ENCODE results near the gene PNKP. TPM values are rescaled to one million over a fixed set of nuclear protein-coding genes. Genes with fewer than 3 reads are reported as not detected.

PNKP gene
- total RNA-seq, 1 experiment from 2014 or later: 146 TPM

DNA sequence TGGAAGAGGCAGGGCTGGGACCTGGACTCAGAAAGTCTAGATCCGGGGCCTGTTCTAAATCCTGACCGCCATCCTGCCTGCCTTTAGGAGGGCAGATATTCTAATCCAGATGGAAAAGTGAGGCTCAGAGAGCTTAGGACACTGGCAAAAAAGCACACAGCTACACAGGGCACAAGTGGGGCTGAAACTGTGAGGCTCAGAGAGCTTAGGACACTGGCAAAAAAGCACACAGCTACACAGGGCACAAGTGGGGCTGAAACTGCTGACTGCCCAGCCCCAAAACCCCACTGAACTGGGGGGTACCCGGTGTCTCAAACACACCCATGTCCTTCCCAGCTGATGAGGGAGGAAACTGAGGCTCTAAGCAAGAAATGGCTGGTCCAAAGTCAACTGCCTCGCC lies 7.8 kb upstream of the PNKP start:
- DNase-seq (ENCODE audit: low spot score) (no peak), ATAC-seq (no peak)
- Mint-ChIP-seq H3K27me3 (ENCODE audit: low read depth) (no peaks in the 10 kb centered on the region), H3K36me3 (peaks cover 13% of the 10 kb centered on the region), H3K4me1 (peaks cover 27% of the 10 kb centered on the region), H3K4me3 (no peak overlapping the region), H3K27ac (no peak overlapping the region; the same call in 1 of the 2 replicates), H3K9me3 (no peaks in the 10 kb centered on the region)
- ChIA-PET POLR2A (no interaction called here), CTCF (interaction anchor here (1.3 kb wide), 1 partner anchor 15 kb away, joined by 5 read pairs; no protein-coding TSS in a partner anchor)
- TF ChIP-seq, protein P1, sequence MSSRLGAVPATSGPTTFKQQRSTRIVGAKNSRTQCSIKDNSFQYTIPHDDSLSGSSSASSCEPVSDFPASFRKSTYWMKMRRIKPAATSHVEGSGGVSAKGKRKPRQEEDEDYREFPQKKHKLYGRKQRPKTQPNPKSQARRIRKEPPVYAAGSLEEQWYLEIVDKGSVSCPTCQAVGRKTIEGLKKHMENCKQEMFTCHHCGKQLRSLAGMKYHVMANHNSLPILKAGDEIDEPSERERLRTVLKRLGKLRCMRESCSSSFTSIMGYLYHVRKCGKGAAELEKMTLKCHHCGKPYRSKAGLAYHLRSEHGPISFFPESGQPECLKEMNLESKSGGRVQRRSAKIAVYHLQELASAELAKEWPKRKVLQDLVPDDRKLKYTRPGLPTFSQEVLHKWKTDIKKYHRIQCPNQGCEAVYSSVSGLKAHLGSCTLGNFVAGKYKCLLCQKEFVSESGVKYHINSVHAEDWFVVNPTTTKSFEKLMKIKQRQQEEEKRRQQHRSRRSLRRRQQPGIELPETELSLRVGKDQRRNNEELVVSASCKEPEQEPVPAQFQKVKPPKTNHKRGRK (CRISPR knock-in tag; IDR thresholded peaks at IDR 0.05; ENCODE audit: borderline replicate concordance): no peak

DNA sequence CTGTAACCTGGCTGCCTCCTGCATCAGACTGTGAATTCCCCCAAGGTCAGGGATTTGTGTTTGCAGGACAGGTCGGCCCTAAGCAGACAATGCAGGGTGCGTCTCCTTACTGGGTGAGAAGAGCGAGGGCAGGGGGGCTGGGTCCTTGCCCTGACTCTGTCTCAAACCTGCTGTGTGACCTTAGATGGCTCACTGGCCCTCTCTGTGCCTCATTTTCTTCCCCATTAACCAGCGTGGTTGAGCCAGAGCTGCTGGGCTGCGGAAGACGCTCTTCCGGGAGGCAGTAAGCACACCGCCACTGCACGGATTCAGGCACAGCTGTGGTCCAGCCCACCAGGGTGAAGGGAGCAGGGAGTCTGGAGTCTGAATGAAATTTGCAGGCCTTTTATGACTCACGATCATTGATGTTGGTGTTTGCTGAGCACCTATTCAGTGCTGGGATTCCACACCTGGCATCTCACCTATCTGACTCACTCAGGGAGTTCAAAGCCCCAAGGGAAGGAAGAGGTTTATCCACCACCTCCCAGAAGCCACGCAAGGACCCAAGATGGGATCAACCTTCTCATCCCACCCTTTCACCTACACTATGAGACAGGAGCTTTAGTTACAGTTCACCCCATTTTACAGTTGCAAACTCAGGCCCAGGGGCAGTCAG lies 7.3 kb upstream of the PNKP start:
- Mint-ChIP-seq H3K27ac (peak overlapping the region; percentile 57; the same call in 1 of the 2 replicates), H3K4me1 (peaks cover 28% of the 10 kb centered on the region), H3K4me3 (no peak overlapping the region), H3K36me3 (peaks cover 10% of the 10 kb centered on the region), H3K27me3 (ENCODE audit: low read depth) (no peaks in the 10 kb centered on the region), H3K9me3 (no peaks in the 10 kb centered on the region)
- CTCF ChIA-PET: no interaction called here
- no peak for DNase-seq (ENCODE audit: low spot score)
- POLR2A ChIA-PET: no interaction called here
- no peak for ATAC-seq
- TF ChIP-seq NFE2L1 (CRISPR knock-in tag; IDR thresholded peaks at IDR 0.05): no peak
- TF ChIP-seq GABPB1 (CRISPR knock-in tag; IDR thresholded peaks at IDR 0.05): no peak
- TF ChIP-seq MYBL2 (CRISPR knock-in tag; IDR thresholded peaks at IDR 0.05): no peak
- TF ChIP-seq, protein P2, sequence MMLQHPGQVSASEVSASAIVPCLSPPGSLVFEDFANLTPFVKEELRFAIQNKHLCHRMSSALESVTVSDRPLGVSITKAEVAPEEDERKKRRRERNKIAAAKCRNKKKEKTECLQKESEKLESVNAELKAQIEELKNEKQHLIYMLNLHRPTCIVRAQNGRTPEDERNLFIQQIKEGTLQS (CRISPR knock-in tag; conservative IDR thresholded peaks at IDR 0.05): no peak
- no peak for TF ChIP-seq KAT7 (CRISPR knock-in tag; IDR thresholded peaks at IDR 0.05; ENCODE audit: borderline replicate concordance)
- TF ChIP-seq, protein P3, sequence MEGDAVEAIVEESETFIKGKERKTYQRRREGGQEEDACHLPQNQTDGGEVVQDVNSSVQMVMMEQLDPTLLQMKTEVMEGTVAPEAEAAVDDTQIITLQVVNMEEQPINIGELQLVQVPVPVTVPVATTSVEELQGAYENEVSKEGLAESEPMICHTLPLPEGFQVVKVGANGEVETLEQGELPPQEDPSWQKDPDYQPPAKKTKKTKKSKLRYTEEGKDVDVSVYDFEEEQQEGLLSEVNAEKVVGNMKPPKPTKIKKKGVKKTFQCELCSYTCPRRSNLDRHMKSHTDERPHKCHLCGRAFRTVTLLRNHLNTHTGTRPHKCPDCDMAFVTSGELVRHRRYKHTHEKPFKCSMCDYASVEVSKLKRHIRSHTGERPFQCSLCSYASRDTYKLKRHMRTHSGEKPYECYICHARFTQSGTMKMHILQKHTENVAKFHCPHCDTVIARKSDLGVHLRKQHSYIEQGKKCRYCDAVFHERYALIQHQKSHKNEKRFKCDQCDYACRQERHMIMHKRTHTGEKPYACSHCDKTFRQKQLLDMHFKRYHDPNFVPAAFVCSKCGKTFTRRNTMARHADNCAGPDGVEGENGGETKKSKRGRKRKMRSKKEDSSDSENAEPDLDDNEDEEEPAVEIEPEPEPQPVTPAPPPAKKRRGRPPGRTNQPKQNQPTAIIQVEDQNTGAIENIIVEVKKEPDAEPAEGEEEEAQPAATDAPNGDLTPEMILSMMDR (IDR thresholded peaks at IDR 0.05): no peak
- TF ChIP-seq ESRRA (CRISPR knock-in tag; IDR thresholded peaks at IDR 0.05; ENCODE audit: borderline replicate concordance): no peak
- no peak for TF ChIP-seq FOXJ3 (CRISPR knock-in tag; IDR thresholded peaks at IDR 0.05; ENCODE audit: borderline replicate concordance)
- TF ChIP-seq, protein P4, sequence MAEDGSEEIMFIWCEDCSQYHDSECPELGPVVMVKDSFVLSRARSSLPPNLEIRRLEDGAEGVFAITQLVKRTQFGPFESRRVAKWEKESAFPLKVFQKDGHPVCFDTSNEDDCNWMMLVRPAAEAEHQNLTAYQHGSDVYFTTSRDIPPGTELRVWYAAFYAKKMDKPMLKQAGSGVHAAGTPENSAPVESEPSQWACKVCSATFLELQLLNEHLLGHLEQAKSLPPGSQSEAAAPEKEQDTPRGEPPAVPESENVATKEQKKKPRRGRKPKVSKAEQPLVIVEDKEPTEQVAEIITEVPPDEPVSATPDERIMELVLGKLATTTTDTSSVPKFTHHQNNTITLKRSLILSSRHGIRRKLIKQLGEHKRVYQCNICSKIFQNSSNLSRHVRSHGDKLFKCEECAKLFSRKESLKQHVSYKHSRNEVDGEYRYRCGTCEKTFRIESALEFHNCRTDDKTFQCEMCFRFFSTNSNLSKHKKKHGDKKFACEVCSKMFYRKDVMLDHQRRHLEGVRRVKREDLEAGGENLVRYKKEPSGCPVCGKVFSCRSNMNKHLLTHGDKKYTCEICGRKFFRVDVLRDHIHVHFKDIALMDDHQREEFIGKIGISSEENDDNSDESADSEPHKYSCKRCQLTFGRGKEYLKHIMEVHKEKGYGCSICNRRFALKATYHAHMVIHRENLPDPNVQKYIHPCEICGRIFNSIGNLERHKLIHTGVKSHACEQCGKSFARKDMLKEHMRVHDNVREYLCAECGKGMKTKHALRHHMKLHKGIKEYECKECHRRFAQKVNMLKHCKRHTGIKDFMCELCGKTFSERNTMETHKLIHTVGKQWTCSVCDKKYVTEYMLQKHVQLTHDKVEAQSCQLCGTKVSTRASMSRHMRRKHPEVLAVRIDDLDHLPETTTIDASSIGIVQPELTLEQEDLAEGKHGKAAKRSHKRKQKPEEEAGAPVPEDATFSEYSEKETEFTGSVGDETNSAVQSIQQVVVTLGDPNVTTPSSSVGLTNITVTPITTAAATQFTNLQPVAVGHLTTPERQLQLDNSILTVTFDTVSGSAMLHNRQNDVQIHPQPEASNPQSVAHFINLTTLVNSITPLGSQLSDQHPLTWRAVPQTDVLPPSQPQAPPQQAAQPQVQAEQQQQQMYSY (CRISPR knock-in tag; IDR thresholded peaks at IDR 0.05): no peak
- no peak for TF ChIP-seq ELF4 (CRISPR knock-in tag; IDR thresholded peaks at IDR 0.05; ENCODE audit: low read depth)
- TF ChIP-seq, protein P5, sequence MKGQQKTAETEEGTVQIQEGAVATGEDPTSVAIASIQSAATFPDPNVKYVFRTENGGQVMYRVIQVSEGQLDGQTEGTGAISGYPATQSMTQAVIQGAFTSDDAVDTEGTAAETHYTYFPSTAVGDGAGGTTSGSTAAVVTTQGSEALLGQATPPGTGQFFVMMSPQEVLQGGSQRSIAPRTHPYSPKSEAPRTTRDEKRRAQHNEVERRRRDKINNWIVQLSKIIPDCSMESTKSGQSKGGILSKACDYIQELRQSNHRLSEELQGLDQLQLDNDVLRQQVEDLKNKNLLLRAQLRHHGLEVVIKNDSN (CRISPR knock-in tag; IDR thresholded peaks at IDR 0.05): no peak
- no peak for TF ChIP-seq PRRX2 (CRISPR knock-in tag; IDR thresholded peaks at IDR 0.05)
- no peak for TF ChIP-seq HMGA2 (CRISPR knock-in tag; IDR thresholded peaks at IDR 0.05)

DNA sequence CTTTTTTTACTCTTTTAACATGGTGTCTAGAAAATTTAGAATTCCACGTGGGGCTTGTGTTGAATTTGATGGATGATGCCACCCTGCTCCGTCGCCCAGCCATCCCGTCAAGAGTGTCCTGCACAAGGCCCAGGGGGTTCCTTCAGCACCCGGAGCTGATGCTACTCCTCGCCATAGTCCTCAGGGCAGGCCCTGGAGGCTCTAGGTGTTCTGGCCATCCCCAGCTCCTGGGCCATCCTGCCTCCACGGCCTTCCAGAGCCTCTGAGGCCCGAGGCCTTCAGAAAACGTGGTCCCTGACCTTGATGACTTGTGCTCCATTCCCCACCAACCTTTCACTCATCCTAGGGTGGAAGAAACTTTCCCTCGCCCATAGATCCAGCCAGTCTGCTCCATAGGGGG lies 6.5 kb upstream of the PNKP start:
- POLR2A ChIA-PET: no interaction called here
- ATAC-seq: no peak
- no peak overlapping the region for H3K4me3 Mint-ChIP-seq
- TF ChIP-seq ATF1 (CRISPR knock-in tag; IDR thresholded peaks at IDR 0.05): no peak
- TF ChIP-seq CREB1 (CRISPR knock-in tag; IDR thresholded peaks at IDR 0.05): no peak
- no peak for TF ChIP-seq FOXJ3 (CRISPR knock-in tag; IDR thresholded peaks at IDR 0.05; ENCODE audit: borderline replicate concordance)
- no peak for TF ChIP-seq TP53 (CRISPR knock-in tag; IDR thresholded peaks at IDR 0.05)
- TF ChIP-seq, protein P6, sequence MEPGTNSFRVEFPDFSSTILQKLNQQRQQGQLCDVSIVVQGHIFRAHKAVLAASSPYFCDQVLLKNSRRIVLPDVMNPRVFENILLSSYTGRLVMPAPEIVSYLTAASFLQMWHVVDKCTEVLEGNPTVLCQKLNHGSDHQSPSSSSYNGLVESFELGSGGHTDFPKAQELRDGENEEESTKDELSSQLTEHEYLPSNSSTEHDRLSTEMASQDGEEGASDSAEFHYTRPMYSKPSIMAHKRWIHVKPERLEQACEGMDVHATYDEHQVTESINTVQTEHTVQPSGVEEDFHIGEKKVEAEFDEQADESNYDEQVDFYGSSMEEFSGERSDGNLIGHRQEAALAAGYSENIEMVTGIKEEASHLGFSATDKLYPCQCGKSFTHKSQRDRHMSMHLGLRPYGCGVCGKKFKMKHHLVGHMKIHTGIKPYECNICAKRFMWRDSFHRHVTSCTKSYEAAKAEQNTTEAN (CRISPR knock-in tag; IDR thresholded peaks at IDR 0.05): no peak
- TF ChIP-seq ZNF671 (CRISPR knock-in tag; IDR thresholded peaks at IDR 0.05): no peak
- no peak for TF ChIP-seq ZNF416 (CRISPR knock-in tag; IDR thresholded peaks at IDR 0.05)

More for the DNA sequence above, 6.5 kb upstream of the PNKP start:
- peak overlapping the region; percentile 65; the same call in 1 of the 2 replicates for H3K27ac Mint-ChIP-seq
- no peak for DNase-seq (ENCODE audit: low spot score)
- peaks cover 2% of the 10 kb centered on the region for H3K36me3 Mint-ChIP-seq
- peaks cover 21% of the 10 kb centered on the region for H3K4me1 Mint-ChIP-seq
- H3K9me3 Mint-ChIP-seq: no peaks in the 10 kb centered on the region
- H3K27me3 Mint-ChIP-seq (ENCODE audit: low read depth): no peaks in the 10 kb centered on the region
- CTCF ChIA-PET: no interaction called here
